HepG2 (cell line): ENCODE data around the gene IHH. TPM values are rescaled to one million over a fixed set of nuclear protein-coding genes. Genes with fewer than 3 reads are reported as not detected.

Source experiments
- ARID5B ChIP-seq: IDR thresholded peaks from 2 replicates; pipeline ENCODE4 v1.4.0; 2020; ENCODE audit warnings: mild to moderate bottlenecking, missing genetic modification reagents
- FOSL1 ChIP-seq: sonication (generic); formaldehyde crosslinking; IDR thresholded peaks from 2 replicates; pipeline ENCODE4 v1.9.0; 2021; ENCODE audit warnings: missing genetic modification reagents, borderline replicate concordance
- HNF4A ChIP-seq: sonication (generic); formaldehyde crosslinking; IDR thresholded peaks from 2 replicates; pipeline ENCODE4 v1.4.0; 2020; ENCODE audit warnings: missing genetic modification reagents
- HNF4G ChIP-seq, 2 experiments: sonication (generic) in 1 of 2; formaldehyde crosslinking in 1 of 2; IDR thresholded peaks; 2 replicates each; pipeline versions ENCODE4 v1.4.0 to v1.6.1; 2011 to 2020; ENCODE audit warnings: borderline replicate concordance in 2 of 2, low read depth in 2 of 2, mild to moderate bottlenecking in 2 of 2, low read length in 1 of 2, missing genetic modification reagents in 1 of 2, moderate library complexity in 1 of 2
- KAT8 ChIP-seq: IDR thresholded peaks from 2 replicates; pipeline ENCODE4 v1.6.1; 2016; ENCODE audit warnings: missing genetic modification reagents, missing compliant biosample characterization
- ZBED4 ChIP-seq: sonication (generic); formaldehyde crosslinking; IDR thresholded peaks from 2 replicates; pipeline ENCODE4 v1.4.0; 2020; ENCODE audit warnings: missing genetic modification reagents, borderline replicate concordance
- ZBTB49 ChIP-seq: sonication (generic); formaldehyde crosslinking; IDR thresholded peaks from 2 replicates; pipeline ENCODE4 v1.4.0; 2020; ENCODE audit warnings: missing genetic modification reagents, borderline replicate concordance
- ZNF124 ChIP-seq: sonication (generic); formaldehyde crosslinking; IDR thresholded peaks from 2 replicates; pipeline ENCODE4 v1.4.0; 2020; ENCODE audit warnings: missing genetic modification reagents
- ZSCAN20 ChIP-seq: sonication (generic); formaldehyde crosslinking; IDR thresholded peaks from 2 replicates; pipeline ENCODE4 v1.4.0; 2020; ENCODE audit warnings: missing genetic modification reagents, mild to moderate bottlenecking, borderline replicate concordance
- polyA plus RNA-seq, 8 experiments: library from polyadenylated mRNA; depleted of rRNA in 3 of 8; stranded (reverse) in 7 of 8; unstranded in 1 of 8; fragments of >200 nt; fragmentation: Illumina TruSeq in 4 of 8; extraction: Trizol in 4 of 8; gene quantifications; 2 replicates each; pipeline versions ENCODE4 v1.2.1 to v1.2.3, GENCODE V29; 2011 to 2016; ENCODE audit warnings: low read depth in 4 of 8, missing spikeins in 1 of 8, mixed read lengths in 1 of 8; ENCODE audit not compliant: insufficient read depth in 1 of 8
- total RNA-seq, 5 experiments: library from RNA; depleted of rRNA; stranded (reverse); fragments of >200 nt; fragmentation: Illumina TruSeq; extraction: Trizol; gene quantifications; 2 replicates each; pipeline ENCODE4 v1.2.3, GENCODE V29; 2016; ENCODE audit warnings: low read depth in 1 of 5
- TF ChIP-seq, protein P1 (sequence below), 2 experiments: sonication (generic) in 1 of 2; formaldehyde crosslinking in 1 of 2; IDR thresholded peaks; 2 replicates each; pipeline versions ENCODE4 v1.4.0 to v1.6.1; 2016 to 2020; ENCODE audit warnings: borderline replicate concordance in 1 of 2, low read depth in 1 of 2, mild to moderate bottlenecking in 1 of 2, missing genetic modification reagents in 1 of 2

Gene IHH
- total and polyA plus RNA-seq, 2 of the 13 experiments (the other 11 are each of a cell fraction or from before 2014, with no cell fraction given), result 0.42 TPM; not detected in 1

DNA sequence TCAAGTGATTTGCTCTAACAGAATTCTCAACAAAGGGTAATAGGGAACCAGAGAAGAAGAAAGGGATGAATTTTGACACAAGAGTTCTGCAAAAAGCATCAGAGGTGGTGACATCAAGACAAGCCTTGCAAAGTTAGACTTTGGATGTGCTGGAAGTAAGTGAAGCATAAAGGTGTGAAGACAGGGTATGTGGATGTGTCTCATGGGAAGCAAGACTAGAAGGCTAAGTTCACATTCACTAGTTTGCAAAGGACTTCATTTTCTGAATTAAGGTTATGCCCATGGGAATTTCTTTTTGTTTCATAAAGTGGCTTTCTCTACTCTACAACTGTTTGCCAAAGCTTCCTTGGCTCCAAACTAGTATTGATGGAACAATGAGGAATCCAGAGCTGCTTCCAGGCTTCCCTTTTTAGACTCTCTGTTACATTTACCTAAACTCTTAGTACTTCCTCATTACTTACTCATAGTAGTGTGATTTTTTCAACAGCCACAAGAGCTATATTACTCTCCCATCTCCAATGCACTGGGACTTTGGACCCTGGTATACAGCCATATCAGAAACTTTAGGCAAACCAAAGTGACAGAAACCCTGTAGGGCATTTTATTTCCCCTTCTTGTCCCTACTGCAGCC is 21.1 kb upstream of the IHH start (continued):
- no peak for TF ChIP-seq ZBED4 (CRISPR knock-in tag)
- TF ChIP-seq, protein P1, sequence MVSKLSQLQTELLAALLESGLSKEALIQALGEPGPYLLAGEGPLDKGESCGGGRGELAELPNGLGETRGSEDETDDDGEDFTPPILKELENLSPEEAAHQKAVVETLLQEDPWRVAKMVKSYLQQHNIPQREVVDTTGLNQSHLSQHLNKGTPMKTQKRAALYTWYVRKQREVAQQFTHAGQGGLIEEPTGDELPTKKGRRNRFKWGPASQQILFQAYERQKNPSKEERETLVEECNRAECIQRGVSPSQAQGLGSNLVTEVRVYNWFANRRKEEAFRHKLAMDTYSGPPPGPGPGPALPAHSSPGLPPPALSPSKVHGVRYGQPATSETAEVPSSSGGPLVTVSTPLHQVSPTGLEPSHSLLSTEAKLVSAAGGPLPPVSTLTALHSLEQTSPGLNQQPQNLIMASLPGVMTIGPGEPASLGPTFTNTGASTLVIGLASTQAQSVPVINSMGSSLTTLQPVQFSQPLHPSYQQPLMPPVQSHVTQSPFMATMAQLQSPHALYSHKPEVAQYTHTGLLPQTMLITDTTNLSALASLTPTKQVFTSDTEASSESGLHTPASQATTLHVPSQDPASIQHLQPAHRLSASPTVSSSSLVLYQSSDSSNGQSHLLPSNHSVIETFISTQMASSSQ (IDR thresholded peaks at IDR 0.05; ENCODE audit: low read depth), result no peak
- TF ChIP-seq, protein P1 (CRISPR knock-in tag; IDR thresholded peaks at IDR 0.05; ENCODE audit: borderline replicate concordance), result no peak
- TF ChIP-seq ARID5B, result 0 out of 2 replicates have a peak, but pooled peaks have one; percentile 43
- TF ChIP-seq FOSL1, result no peak
- 0 out of 2 replicates have a peak, but pooled peaks have one; percentile 12 for TF ChIP-seq ZNF124 (CRISPR knock-in tag)
- 0 out of 2 replicates have a peak, but pooled peaks have one; percentile 1 for TF ChIP-seq KAT8 (CRISPR knock-in tag)
- peak; percentile 45; the same call in 1 of the 2 replicates for TF ChIP-seq HNF4G (IDR thresholded peaks at IDR 0.05; ENCODE audit: borderline replicate concordance, low read depth, low read length)
- no peak for TF ChIP-seq HNF4G (CRISPR knock-in tag; IDR thresholded peaks at IDR 0.05; ENCODE audit: borderline replicate concordance, low read depth)
- peak; percentile 60 for TF ChIP-seq HNF4A
- no peak for TF ChIP-seq ZSCAN20 (CRISPR knock-in tag)
- no peak for TF ChIP-seq ZBTB49 (CRISPR knock-in tag)
